MM.1S (cell line): ENCODE measurements around the gene SLC33A1.

Experiments used
- EZH2phosphoT487 ChIP-seq: fragments of 300-600 bp; sonication (generic); IDR thresholded peaks from 2 replicates; pipeline ENCODE4 v1.6.1; 2018; ENCODE audit warnings: antibody characterized with exemption, low read length
- TF ChIP-seq, protein P1 (sequence below): fragments of 300-600 bp; sonication (generic); IDR thresholded peaks from 2 replicates; pipeline ENCODE4 v1.5.1; 2016; ENCODE audit warnings: antibody characterized with exemption, low read length, mixed read lengths

DNA sequence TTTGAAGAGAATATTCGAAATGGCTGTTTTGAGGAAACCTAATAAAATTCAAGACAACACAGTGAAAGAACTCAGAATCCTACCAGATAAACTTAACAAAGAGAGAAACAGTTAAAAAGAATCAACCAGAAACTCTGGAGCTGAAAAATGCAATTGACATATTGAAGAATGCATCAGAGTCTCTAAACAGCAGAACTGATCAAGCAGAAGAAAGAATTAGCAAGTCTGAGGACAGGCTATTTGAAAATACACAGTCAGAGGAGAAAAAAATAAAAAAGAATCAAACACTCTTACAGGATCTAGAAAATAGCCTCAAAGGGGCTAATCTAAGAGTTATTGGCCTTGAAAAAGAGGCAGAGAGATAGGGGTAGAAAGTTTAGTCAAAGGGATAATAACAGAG is 61.7 kb downstream of the SLC33A1 start:
- TF ChIP-seq, protein P1, sequence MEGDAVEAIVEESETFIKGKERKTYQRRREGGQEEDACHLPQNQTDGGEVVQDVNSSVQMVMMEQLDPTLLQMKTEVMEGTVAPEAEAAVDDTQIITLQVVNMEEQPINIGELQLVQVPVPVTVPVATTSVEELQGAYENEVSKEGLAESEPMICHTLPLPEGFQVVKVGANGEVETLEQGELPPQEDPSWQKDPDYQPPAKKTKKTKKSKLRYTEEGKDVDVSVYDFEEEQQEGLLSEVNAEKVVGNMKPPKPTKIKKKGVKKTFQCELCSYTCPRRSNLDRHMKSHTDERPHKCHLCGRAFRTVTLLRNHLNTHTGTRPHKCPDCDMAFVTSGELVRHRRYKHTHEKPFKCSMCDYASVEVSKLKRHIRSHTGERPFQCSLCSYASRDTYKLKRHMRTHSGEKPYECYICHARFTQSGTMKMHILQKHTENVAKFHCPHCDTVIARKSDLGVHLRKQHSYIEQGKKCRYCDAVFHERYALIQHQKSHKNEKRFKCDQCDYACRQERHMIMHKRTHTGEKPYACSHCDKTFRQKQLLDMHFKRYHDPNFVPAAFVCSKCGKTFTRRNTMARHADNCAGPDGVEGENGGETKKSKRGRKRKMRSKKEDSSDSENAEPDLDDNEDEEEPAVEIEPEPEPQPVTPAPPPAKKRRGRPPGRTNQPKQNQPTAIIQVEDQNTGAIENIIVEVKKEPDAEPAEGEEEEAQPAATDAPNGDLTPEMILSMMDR, result no peak
- TF ChIP-seq EZH2phosphoT487, result no peak
